Measurements from ENCODE around the gene ABCC11.

- TF ChIP-seq, protein P1, sequence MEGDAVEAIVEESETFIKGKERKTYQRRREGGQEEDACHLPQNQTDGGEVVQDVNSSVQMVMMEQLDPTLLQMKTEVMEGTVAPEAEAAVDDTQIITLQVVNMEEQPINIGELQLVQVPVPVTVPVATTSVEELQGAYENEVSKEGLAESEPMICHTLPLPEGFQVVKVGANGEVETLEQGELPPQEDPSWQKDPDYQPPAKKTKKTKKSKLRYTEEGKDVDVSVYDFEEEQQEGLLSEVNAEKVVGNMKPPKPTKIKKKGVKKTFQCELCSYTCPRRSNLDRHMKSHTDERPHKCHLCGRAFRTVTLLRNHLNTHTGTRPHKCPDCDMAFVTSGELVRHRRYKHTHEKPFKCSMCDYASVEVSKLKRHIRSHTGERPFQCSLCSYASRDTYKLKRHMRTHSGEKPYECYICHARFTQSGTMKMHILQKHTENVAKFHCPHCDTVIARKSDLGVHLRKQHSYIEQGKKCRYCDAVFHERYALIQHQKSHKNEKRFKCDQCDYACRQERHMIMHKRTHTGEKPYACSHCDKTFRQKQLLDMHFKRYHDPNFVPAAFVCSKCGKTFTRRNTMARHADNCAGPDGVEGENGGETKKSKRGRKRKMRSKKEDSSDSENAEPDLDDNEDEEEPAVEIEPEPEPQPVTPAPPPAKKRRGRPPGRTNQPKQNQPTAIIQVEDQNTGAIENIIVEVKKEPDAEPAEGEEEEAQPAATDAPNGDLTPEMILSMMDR (IDR thresholded peaks at IDR 0.05; ENCODE audit: insufficient read depth, low read length, poor library complexity, severe bottlenecking) = no peak
- TF ChIP-seq EZH2phosphoT487 (conservative IDR thresholded peaks at IDR 0.05; ENCODE audit: low read length) = no peak
These were observed 64.3 kb downstream of the ABCC11 start for GRCh38 chr16:48182979-48183537.

Measured in SU-DHL-6 (cell line).